NCI-H187 treated with DMSO at 0.1 percent for 48 hours (cell line): ENCODE data around the gene MIEF2.

ENCODE experiments used
- DNase-seq: peaks from one replicate; lab custom pipeline; 2025; lab: John Stamatoyannopoulos, UW

Gene MIEF2

DNA sequence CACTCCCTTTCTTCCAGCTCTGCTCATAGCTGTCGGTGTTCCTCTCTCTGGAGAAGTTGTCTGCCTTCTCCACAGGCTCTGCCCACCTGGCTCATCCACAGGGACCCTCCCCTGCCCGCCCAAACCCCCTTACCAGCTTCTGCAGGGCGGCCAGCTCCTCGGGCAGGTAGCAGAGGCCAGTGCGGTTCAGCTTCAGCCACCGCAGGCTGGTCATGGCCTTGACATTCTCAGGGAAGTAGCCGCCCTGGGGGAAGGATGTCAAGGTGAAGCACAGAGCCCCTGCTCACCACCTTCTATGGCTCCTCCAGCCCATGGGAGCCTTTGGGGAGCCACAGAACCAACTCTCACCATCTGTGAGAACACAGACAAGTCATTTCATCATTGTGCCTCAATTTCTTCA, 3.7 kb upstream of the MIEF2 start:
- no peak for DNase-seq

DNA sequence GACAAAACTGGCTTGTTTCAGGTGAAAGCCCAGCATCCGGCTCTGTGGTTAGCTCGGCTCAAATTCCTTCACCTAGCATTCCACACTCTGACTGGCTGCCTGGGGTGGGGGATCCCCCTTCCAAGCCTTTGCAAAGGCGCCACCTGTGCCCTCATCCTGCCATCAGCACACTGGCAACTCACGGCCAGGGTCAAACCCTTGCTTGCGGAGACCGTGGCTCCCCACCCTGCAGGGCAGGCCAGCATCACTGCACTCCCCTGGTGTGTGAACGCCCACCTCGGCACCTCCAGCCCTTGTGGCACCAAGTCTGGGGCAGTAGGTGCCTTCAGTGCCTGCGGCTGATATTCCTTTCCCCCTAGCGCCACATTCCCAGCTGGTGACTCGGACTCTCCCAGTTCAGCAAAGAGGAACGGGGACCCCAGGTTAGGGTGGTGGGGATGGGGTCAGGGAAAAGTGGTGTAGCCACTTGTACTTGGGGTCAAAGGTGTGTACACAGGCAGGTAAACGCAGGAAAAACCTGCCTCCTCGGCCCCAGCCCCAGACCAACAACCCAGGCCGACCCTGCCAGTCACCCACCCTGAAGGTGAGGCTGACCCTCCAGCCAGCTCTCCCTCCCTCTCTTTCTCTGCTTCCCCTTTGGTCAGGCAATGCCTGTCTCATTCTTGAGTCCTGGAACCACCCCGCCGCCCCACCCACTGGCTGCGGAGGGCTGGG, 3.0 kb upstream of the MIEF2 start:
- DNase-seq, result no peak

DNA sequence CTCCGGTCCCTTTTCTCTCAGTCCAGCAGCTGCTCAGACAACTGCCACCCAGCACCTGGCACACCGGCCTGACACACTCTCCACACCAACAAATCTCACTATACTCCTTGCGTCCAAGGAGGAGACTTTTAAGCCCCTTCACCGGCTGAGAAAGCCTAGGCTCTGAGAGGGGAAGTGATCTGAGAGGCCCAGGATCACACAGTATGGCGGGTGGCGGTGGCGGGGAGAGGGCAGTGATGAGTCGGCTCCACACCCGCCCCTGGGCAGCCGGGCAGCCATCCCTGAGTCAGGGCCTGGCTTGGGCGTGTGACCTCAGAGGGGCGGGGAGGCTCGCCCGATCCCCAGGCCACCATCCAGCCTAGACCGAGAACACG, 2.5 kb upstream of the MIEF2 start:
- DNase-seq, result no peak

DNA sequence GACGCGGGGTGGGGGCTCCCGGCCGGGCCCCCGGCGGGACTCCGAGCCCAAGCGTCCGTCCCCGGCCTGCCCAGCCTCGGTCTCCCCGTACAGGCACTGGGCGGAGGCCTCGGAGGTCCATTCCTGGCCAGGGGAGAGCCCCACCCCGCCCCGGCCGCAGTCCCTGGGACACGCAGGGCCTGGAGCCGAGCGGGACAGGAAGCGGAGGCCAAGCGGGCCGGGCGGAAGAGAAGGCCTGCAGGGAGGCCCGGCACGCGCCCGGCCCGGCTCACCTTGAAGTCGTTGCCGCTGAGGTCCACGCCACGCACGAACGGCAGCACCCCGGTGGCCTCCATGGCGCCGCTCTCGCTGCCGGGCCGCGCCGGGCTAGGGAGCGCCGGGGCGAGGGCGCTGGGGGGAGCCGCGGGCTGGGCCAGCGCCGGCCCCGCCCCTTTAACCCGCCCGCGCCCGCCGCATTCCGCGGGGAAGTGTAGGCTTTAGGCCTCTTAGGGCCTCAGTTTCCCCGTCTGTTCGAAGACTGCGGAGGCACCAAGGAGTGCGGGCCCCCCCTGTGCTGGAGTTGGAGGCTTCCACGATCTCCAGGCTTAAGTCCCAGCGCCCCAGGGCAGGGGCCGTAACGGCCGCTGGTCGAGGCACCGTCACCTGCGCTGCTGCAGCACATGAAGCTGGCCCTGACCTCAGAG, 2.0 kb upstream of the MIEF2 start, which contains the start of gene FLII:
TSS of gene FLII (minus strand) at position 383 of the 683 bp plus-strand sequence. CDS start at position 335, 48 bp downstream.
- no peak for DNase-seq

DNA sequence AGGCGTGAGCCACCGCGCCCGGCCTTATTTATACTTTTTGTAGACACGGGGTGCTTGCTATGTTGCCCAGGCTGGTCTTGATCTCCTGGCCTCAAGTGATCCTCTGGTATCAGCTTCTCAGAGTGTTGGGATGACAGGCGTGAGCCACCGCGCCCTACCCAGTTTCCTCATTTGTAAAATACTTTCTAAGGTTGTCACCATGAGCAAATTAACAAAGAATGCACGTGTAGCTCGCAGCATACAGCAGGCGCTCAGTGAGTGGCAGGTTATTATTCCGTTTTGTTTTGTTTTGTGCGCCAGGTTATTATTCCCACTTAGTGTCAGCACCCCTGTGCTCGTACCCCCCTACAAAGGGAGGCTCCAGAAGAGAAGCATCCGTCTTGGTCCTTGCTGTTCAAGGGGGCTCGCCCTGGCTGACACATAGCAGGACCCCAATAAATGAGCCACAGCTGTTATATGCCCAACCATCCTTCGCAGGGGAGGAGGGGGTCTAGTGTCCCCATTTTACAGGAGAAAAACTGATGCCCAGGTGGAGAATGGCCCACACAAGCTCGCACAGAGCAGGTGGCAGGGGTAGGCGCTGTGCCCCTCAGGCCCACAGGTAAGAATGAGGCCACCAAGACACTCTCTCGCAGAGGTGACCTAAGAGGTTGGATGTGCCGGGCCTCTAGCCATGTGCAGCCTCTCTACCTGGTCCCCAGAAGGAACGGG, 686 bp upstream of the MIEF2 start:
- no peak for DNase-seq

DNA sequence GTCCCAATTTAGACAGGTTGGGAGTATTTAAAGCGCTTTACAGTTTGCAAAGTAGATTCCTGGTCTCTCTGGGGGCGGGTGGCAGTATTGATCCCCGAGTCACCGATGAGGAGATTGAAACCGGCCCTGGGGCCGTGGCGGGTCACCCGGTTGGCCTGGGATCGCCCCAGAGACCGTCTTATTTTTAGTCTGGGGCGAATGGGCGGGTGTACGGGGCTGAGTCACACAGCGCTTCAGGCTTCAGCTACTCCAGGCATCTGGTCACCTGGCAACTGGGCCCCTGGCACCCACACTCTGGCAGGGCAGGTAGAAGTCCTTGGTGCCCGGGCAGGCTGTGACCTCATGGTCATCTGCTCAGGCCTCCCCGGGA, 669 bp downstream of the MIEF2 start:
- DNase-seq, result no peak

DNA sequence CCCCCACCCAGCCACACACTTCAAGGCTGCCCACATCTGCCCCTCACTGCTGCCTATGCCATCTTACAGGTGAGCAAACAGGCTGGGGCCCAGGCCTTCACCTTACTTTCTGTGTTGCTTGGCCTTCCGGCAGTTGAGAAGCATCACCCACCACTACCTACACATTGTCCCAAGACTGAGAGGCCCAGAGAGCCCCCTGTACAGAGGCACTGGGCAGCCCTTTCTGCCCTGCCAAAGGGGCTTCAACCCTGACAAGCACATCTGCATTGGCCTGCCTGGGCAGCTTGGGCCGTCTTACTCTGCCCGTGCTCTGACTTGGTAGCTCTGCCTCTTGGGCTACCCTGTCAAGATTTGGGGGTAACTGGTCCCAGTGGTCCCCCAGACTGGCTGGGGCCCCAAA, 1.2 kb downstream of the MIEF2 start:
- DNase-seq, result no peak

DNA sequence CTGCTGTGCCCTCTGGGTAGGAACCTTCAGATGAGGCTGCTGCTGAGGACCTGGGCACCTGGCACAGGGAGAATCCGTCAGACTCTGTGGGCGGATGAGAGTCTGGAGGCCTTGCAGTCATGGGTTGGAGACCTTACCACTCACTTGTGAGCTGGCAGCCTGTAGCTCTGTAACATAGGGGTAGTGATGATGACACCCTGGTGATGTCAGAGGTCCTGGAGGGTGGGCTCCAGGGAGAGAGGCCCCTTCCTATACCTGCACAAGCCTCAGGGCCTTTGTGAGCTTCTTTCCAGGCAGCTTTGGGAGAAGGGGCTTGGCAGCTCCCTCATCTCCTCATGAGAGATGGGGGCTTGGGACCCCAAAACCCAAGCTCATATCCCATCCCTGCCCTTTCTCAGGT, 1.6 kb downstream of the MIEF2 start:
- DNase-seq, result no peak

DNA sequence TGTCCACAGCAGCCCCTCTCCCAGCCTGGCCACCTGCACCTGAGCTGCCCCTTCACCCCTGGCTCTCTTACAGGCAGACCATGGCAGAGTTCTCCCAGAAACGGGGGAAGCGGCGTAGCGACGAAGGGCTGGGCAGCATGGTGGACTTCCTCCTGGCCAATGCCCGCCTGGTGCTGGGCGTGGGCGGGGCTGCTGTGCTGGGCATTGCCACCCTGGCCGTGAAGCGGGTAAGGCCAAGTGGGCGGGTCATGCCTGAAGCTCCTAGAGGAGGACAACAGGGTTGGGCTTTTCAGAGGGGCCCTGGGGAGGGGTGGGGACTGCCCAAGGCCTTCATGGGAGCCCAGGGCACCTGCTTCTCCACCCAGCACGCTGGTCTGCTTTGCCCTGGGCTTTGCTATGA, 2.2 kb downstream of the MIEF2 start:
- DNase-seq, result no peak

DNA sequence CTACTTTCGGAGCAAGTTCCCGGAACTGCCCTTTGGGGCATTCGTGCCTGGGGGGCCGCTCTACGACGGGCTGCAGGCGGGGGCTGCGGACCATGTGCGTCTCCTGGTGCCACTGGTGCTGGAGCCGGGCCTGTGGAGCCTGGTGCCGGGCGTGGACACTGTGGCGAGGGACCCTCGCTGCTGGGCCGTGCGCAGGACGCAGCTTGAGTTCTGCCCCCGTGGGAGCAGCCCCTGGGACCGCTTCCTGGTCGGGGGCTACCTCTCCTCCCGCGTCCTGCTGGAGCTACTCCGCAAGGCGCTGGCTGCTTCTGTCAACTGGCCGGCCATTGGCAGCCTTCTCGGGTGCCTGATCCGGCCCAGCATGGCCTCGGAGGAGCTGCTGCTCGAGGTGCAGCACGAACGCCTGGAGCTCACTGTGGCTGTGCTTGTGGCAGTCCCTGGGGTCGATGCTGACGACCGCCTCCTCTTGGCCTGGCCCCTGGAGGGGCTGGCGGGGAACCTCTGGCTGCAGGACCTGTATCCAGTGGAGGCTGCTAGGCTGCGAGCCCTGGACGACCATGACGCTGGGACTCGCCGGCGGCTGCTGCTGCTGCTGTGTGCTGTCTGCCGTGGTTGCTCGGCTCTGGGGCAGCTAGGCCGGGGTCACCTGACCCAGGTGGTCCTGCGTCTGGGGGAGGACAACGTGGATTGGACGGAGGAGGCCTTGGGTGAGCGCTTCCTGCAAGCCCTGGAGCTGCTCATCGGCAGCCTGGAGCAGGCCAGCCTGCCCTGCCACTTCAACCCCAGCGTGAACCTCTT, 3.6 kb downstream of the MIEF2 start:
- no peak for DNase-seq

DNA sequence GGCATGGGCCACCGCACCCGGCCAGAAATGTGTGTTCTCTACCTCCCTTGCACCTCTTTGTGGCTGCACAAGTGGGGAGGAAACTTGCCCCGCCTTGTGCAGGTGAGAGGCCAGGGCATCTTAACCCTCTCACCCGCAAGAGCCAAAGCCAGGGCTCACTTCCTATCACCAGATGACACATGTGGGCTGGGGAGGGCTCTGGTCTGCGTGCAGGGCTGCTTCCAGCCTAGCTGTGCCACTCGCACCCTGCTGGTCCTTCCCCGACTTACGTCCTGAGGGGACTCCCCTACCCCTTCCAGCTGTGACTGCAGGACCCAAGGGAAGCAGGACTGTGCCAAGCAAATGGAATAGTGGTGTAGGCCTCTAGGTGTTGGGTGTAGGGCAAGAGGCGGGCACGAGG, 6.9 kb downstream of the MIEF2 start:
- DNase-seq, result no peak

DNA sequence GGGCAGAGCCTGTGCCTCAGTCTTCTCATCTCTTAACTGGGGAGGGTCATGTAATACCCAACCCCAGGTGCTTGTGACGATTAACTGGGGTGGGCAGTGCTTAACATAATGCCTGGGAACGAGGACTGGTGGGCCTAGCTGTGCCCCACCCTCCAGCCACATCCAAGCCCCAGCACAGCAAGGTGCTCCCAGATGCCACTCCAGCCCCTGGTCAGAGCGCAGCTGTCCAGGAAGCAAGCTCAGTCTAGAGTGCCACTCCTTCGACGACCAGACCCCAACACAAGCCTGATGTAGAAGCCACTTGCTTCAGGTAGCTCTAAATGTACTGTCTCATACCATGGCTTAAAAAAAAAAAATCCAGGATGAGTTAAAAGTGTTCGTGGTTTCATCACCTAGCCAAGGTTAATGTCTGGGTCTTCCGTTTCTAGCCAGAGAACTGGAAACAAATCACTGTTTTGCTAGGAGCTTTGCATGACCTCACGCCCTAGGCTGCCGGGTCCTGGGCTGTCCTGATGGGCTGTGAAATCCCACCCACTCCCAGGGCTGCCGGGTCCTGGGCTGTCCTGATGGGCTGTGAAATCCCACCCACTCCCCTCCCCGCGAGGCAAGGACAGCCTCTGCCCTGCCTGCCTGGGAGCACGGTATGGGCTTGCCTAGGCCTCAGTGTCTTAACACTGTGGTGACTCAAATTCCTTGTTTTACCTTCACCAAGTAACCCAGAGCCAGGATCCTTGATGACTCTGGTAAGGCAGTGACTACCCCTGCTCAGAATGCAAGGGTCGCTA, 7.7 kb downstream of the MIEF2 start:
- DNase-seq, result no peak

DNA sequence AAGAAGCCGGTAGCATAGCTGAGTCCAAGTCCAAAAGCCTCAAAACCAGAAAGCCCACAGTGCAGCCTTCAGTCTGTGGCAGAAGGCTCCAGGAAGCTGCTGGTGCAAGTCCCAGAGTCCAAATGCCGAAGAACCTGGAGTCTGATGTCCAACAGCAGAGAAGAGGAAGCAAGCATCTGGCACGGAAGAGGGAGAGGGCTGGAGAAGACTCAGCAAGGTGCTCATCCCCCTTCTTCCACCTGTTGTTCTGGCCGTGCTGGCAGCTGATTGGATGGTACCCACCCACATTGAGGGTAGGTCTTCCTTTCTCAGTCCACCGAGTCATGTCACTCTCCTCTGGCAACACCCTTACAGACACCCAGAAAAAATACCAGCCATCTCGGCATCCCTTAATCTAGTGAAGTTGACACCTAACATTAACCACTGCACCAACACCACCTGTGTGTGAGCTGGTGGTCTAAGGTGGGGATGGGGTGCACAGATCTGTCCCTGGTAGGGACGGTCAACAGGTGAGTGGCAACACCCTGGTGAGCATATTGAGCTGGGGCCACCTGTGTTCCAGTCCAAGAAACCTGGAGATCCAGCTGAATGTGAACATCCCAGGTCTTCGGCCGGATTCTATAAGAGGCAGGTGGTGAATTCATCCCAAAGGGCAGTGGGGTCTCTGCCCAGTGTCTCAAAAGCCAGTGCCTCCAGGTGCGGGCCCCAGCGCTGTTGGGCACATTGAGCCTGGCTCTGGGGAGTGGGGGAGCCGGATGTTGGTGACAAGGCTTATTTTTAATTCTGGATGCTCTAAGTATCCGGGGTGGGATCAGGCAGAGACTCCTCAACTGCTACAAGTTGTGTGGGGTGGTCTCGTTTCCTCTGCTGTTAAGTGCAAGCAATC, 9.8 kb downstream of the MIEF2 start:
- no peak for DNase-seq

DNA sequence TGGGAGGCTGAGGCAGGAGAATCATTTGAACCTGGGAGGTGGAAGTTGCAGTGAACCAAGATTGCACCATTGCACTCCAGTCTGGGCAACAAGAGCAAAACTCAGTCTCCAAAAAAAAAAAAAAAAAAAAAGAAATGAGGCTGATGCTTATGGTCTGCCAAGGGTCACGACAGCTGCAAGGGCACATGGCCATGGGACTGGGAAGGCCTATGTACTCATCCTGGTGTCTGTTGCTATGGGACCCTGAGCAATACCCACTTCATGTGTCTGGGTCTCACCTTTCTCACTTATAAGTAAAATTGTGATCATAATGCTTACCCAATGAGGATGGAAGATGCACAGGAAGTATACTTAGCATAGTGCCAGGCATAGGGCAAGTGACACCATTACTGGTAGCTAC, 16.6 kb downstream of the MIEF2 start:
- no peak for DNase-seq

DNA sequence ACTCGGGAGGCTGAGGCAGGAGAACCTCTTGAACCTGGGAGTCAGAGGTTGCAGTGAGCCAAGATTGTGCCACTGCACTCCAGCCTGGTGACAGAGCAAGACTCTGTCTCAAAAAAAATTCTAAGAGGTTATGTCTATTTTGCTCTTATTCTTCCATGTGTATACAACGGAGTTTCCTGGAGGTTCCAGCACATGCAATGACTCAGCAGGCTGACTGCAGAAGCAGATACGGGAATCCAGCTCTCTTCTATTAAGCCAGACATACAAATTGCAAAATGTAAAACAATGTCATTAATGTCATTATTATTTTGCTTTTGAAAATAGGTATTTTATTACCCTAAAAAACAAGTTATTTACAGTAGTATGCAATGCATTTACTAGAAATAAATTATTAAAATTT, 18.4 kb downstream of the MIEF2 start:
- DNase-seq, result no peak

DNA sequence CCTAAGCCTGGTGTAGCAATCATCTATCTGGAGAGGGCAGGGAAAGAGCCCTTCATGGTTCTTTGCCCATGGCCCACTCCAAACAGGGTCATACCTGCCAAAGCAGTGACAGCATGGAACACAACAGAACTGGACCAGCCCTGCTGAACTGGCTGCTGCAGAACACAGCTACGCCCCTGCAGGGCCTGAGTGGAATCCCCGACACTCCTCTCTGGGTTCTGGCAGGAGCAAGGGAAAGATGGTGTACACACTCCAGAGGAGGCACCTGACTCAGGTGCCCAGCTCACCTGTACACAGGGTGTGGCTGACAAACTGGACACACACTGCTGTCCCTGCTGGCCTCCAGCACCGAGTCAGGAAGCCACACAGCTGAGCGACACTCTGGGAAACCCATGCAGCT, 19.8 kb downstream of the MIEF2 start:
- DNase-seq, result no peak

DNA sequence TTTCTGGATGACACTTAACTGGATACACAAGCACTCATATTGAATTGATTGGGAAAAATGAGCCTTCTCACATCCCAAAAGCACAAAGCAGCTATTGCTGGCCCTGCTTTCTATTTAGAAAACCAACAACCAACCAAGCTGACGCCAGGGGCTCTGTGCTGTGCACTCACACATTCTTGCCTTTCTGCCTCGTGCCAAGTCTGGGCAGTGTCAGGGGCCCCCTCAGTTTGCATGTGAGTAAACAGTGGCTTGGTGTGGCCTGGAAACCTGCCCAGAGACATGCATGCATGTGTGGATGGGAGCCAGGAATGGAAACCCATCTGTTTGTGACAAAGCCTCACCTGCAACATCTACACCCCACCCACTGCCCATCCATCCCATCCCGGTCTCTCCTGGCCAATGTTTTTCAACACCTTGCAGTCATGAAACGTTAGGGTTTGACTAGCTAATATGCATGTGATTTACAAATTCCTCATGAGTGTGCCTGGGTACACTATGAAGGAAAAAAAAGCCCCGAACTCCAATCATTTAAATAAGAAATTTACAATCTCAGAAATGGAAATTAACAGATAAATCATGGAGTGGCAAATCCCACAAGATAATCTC, 20.4 kb downstream of the MIEF2 start:
- no peak for DNase-seq

DNA sequence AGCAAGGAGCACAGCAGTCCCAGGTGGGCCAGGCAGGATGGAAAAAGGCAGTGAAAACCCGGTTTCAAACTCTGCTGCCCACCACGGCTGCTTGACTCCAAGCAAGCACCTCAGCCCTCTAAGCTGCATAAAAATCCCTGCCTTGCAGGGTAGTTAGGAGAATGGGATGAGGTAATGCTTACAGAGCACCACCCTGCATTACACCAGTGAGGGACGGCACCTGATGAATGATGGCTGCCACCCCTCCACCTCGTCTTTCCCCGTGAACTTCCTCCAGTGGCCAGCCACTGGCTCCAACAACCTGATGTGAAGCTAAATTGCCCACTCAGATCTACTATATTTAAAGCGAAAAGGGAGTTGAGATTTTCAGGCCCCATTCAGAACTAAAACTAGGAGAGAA, 21.3 kb downstream of the MIEF2 start:
- DNase-seq, result no peak

DNA sequence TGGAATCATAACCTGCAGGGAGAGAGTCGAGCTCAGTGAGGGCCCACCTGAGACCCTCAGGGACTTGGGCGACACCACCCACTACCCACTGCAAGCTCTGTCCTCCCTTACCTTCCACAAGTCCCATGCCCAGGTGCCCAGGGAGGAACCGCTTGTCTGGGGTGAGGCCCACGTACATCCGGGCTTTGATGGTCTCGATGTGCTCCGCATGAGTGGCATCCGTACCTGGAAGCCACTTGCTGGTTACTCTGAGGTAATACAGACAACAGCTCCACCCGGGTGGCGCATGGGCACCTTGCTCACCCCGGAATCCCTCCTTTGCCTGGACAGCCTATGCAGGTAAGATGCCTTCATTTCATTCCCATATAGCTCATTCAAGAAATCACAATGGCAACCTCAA, 24.8 kb downstream of the MIEF2 start:
- DNase-seq, result no peak
